ENCODE measurements around the gene RAB31.

RAB31 gene

GRCh38 chr18:9755615-9756014 lies 47.5 kb downstream of the RAB31 start:
- no peak for TF ChIP-seq CTCF (IDR thresholded peaks at IDR 0.05; ENCODE audit: borderline replicate concordance, control extremely low read depth, extremely low read depth, insufficient read depth, missing control alignments)
- in situ Hi-C loops (cut with MboI; ENCODE audit: low sequenced_read_pairs, unreplicated experiment) = no loop called here
- DNase-seq (ENCODE audit: low spot score) = no peak

DNA sequence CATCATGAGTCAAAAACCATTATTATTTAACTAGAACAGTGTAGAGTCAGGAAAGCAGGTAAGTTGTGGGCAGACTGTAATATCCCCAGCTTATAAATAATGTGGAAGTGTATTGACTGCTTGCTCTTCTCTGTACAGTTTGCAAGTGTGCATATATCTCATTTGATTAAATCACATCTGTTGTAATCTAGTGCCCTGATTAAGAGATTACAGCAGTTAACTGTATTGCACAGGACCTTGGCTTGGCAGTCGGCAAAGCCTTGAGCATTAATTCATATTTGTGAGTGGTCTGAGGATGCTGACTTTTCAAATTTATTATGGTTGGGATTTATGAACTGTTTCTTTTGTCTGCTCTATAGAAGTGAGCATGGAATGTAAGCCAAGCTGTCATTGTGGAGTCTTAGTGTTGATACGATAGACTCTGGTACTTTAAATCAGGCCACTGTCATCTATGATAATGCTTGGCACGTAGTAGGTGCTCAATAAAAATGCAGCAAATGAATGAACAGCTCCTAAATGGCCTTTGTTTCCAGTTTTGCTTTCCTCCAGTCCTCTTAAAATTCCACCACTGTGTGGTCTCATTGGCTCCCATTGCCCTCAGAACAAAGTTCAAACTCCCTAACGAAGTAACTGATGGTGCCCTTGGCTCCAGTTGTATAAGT lies 48.3 kb downstream of the RAB31 start:
- no peak for DNase-seq (ENCODE audit: low spot score)
- TF ChIP-seq CTCF (IDR thresholded peaks at IDR 0.05; ENCODE audit: borderline replicate concordance, control extremely low read depth, extremely low read depth, insufficient read depth, missing control alignments) = no peak
- in situ Hi-C loops (cut with MboI; ENCODE audit: low sequenced_read_pairs, unreplicated experiment) = no loop called here

- in situ Hi-C loops (cut with MboI; ENCODE audit: low sequenced_read_pairs, unreplicated experiment) = no loop called here
- DNase-seq (ENCODE audit: low spot score) = no peak
- no peak for TF ChIP-seq CTCF (IDR thresholded peaks at IDR 0.05; ENCODE audit: borderline replicate concordance, control extremely low read depth, extremely low read depth, insufficient read depth, missing control alignments)
Measured at GRCh38 chr18:9756933-9757470, 48.9 kb downstream of the RAB31 start.

DNA sequence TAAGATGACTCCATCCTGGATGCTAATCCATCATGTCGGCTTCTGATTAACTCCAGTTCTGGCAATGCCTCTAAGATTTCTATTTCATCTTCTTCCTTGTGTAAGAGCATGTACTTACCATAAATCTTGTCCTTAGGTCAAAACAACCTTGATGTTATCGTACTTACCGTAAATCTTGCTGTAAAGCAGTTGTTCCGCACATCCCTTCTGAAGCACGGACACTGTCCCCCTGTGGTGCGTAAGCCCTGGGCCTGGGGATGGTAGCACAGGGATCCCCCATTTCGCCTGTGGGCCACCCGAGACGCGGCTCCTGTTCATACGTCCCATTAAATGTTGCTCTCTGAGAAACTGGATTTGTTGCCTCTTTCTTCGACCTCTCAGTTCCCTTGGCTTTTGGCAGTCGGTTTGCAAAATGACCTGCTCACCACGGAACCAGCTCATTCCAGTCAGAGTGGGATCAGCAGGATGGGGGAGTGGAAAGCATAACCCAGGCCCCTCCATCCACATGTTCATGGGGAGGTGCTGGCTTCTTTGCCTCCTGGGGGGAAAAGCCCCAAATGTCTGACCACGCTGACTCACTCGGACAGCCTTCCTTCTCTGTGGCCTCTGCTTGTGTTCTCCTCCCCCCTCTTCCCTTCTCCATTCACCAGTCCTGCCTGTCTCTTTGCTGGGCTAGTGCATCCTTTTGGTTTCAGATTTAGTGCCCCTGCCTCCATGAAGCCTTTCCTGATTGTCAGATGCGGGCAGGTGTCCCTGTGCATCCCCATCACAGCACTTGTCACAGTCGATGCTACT lies 49.9 kb downstream of the RAB31 start:
- DNase-seq (ENCODE audit: low spot score) = no peak
- TF ChIP-seq CTCF (IDR thresholded peaks at IDR 0.05; ENCODE audit: borderline replicate concordance, control extremely low read depth, extremely low read depth, insufficient read depth, missing control alignments) = no peak
- in situ Hi-C loops (cut with MboI; ENCODE audit: low sequenced_read_pairs, unreplicated experiment) = no loop called here

- TF ChIP-seq CTCF (IDR thresholded peaks at IDR 0.05; ENCODE audit: borderline replicate concordance, control extremely low read depth, extremely low read depth, insufficient read depth, missing control alignments) = no peak
- no peak for DNase-seq (ENCODE audit: low spot score)
- in situ Hi-C loops (cut with MboI; ENCODE audit: low sequenced_read_pairs, unreplicated experiment) = no loop called here
Measured at GRCh38 chr18:9758624-9759075, 50.5 kb downstream of the RAB31 start.

GRCh38 chr18:9760641-9761040 lies 52.5 kb downstream of the RAB31 start:
- no peak for TF ChIP-seq CTCF (IDR thresholded peaks at IDR 0.05; ENCODE audit: borderline replicate concordance, control extremely low read depth, extremely low read depth, insufficient read depth, missing control alignments)
- in situ Hi-C loops (cut with MboI; ENCODE audit: low sequenced_read_pairs, unreplicated experiment) = no loop called here
- no peak for DNase-seq (ENCODE audit: low spot score)
